IPS-18c (cell line): ENCODE measurements around the gene DSCAM.
"Not testable (repeated sequence)": the region's sequence is repeated elsewhere in the genome, so short reads cannot be mapped to it uniquely, and the experiment has no call there.

Experiments used
- H3K4me3 ChIP-seq: 2 replicates; pipeline ENCODE4 v1.7.0; 2013; ENCODE audit warnings: low read depth, mild to moderate bottlenecking, low read length, moderate library complexity; ENCODE audit not compliant: insufficient read depth
- H3K9me3 ChIP-seq: one replicate; pipeline ENCODE4 v1.6.1; 2013; ENCODE audit warnings: mild to moderate bottlenecking, low read length, moderate library complexity; ENCODE audit not compliant: control insufficient read depth, insufficient read depth

The DSCAM gene

GRCh38 chr21:40269239-40269638 lies 577.7 kb downstream of the DSCAM start:
- Histone ChIP-seq H3K9me3 (no peaks in the 10 kb centered on the region), H3K4me3 (no peak overlapping the region)

GRCh38 chr21:40258456-40258855 lies 588.5 kb downstream of the DSCAM start:
- not testable (repeated sequence) for H3K9me3 ChIP-seq, H3K4me3 ChIP-seq

GRCh38 chr21:40257342-40257741 lies 589.6 kb downstream of the DSCAM start:
- Histone ChIP-seq H3K9me3 (no peaks in the 10 kb centered on the region), H3K4me3 (no peak overlapping the region)

- H3K9me3 ChIP-seq, result no peaks in the 10 kb centered on the region
- no peak overlapping the region for H3K4me3 ChIP-seq
Measured at GRCh38 chr21:40255518-40256444, 591.2 kb downstream of the DSCAM start.

- Histone ChIP-seq H3K4me3 (no peak overlapping the region), H3K9me3 (peaks cover 2% of the 10 kb centered on the region)
Measured at GRCh38 chr21:40254540-40255465, 592.2 kb downstream of the DSCAM start.

- Histone ChIP-seq H3K9me3 (peaks cover 7% of the 10 kb centered on the region), H3K4me3 (no peak overlapping the region)
Measured at GRCh38 chr21:40253112-40253511, 593.8 kb downstream of the DSCAM start.

- no peak overlapping the region for H3K4me3 ChIP-seq
Measured at GRCh38 chr21:40250514-40251294, 596.3 kb downstream of the DSCAM start.

GRCh38 chr21:40244981-40245380 lies 602.0 kb downstream of the DSCAM start:
- H3K9me3 ChIP-seq, result peaks cover 7% of the 10 kb centered on the region
- no peak overlapping the region for H3K4me3 ChIP-seq

More at GRCh38 chr21:40250514-40251294, 596.3 kb downstream of the DSCAM start:
- peaks cover 7% of the 10 kb centered on the region for H3K9me3 ChIP-seq

GRCh38 chr21:40243685-40244084 lies 603.3 kb downstream of the DSCAM start:
- H3K9me3 ChIP-seq, result peaks cover 2% of the 10 kb centered on the region
- no peak overlapping the region for H3K4me3 ChIP-seq

- H3K9me3 ChIP-seq, result no peaks in the 10 kb centered on the region
- no peak overlapping the region for H3K4me3 ChIP-seq
Measured at GRCh38 chr21:40242586-40243265, 604.2 kb downstream of the DSCAM start.

GRCh38 chr21:40235528-40235927 lies 611.4 kb downstream of the DSCAM start:
- Histone ChIP-seq H3K9me3 (no peaks in the 10 kb centered on the region), H3K4me3 (no peak overlapping the region)

GRCh38 chr21:40231979-40232378 lies 615.0 kb downstream of the DSCAM start:
- H3K9me3 ChIP-seq, result no peaks in the 10 kb centered on the region
- no peak overlapping the region for H3K4me3 ChIP-seq

- no peak overlapping the region for H3K4me3 ChIP-seq
- no peaks in the 10 kb centered on the region for H3K9me3 ChIP-seq
Measured at GRCh38 chr21:40227096-40227495, 619.9 kb downstream of the DSCAM start.

- Histone ChIP-seq H3K9me3 (no peaks in the 10 kb centered on the region), H3K4me3 (no peak overlapping the region)
Measured at GRCh38 chr21:40215941-40216340, 631.0 kb downstream of the DSCAM start.

GRCh38 chr21:40210251-40210650 lies 636.7 kb downstream of the DSCAM start:
- Histone ChIP-seq H3K4me3 (no peak overlapping the region), H3K9me3 (no peaks in the 10 kb centered on the region)

GRCh38 chr21:40208948-40209345 lies 638.0 kb downstream of the DSCAM start:
- H3K4me3 ChIP-seq, result no peak overlapping the region
- H3K9me3 ChIP-seq, result no peaks in the 10 kb centered on the region
